ENCODE data around the gene PAN2.

GRCh38 chr12:56280849-56281248 lies 53.0 kb downstream of the PAN2 start:
- TF ChIP-seq POLR2AphosphoS5 (IDR thresholded peaks at IDR 0.05; ENCODE audit: low read depth) (no peak), REST (IDR thresholded peaks at IDR 0.05; ENCODE audit: insufficient replicate concordance, low read depth) (no peak), SPI1 (IDR thresholded peaks at IDR 0.05; ENCODE audit: borderline replicate concordance, low read depth) (no peak)
- TF ChIP-seq, protein P1, sequence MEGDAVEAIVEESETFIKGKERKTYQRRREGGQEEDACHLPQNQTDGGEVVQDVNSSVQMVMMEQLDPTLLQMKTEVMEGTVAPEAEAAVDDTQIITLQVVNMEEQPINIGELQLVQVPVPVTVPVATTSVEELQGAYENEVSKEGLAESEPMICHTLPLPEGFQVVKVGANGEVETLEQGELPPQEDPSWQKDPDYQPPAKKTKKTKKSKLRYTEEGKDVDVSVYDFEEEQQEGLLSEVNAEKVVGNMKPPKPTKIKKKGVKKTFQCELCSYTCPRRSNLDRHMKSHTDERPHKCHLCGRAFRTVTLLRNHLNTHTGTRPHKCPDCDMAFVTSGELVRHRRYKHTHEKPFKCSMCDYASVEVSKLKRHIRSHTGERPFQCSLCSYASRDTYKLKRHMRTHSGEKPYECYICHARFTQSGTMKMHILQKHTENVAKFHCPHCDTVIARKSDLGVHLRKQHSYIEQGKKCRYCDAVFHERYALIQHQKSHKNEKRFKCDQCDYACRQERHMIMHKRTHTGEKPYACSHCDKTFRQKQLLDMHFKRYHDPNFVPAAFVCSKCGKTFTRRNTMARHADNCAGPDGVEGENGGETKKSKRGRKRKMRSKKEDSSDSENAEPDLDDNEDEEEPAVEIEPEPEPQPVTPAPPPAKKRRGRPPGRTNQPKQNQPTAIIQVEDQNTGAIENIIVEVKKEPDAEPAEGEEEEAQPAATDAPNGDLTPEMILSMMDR (IDR thresholded peaks at IDR 0.05; ENCODE audit: insufficient read depth, low read length) = no peak
